Measurements from ENCODE around the gene RDH5. TPM values are rescaled to one million over a fixed set of nuclear protein-coding genes. Genes with fewer than 3 reads are reported as not detected.

RDH5 gene
- total RNA-seq, 1 donor from 2014 or later: 4.4 TPM

- H3K27ac Mint-ChIP-seq (ENCODE audit: unreplicated experiment): no peak overlapping the region
- no peak overlapping the region for H3K4me3 Mint-ChIP-seq (ENCODE audit: unreplicated experiment)
- TF ChIP-seq CTCF (IDR thresholded peaks at IDR 0.05; ENCODE audit: unreplicated experiment): no peak
- H3K36me3 Mint-ChIP-seq (ENCODE audit: low read depth, unreplicated experiment): no peaks in the 10 kb centered on the region
- no peak for DNase-seq (ENCODE audit: low spot score)
- H3K9me3 Mint-ChIP-seq (ENCODE audit: unreplicated experiment): no peaks in the 10 kb centered on the region
- no peaks in the 10 kb centered on the region for H3K4me1 Mint-ChIP-seq (ENCODE audit: unreplicated experiment)
- peaks cover 10% of the 10 kb centered on the region for H3K27me3 Mint-ChIP-seq (ENCODE audit: unreplicated experiment)
Observed at GRCh38 chr12:55688716-55689655, 31.2 kb upstream of the RDH5 start.

- TF ChIP-seq CTCF (IDR thresholded peaks at IDR 0.05; ENCODE audit: unreplicated experiment): no peak
- H3K27me3 Mint-ChIP-seq (ENCODE audit: unreplicated experiment): no peaks in the 10 kb centered on the region
- no peaks in the 10 kb centered on the region for H3K36me3 Mint-ChIP-seq (ENCODE audit: low read depth, unreplicated experiment)
- no peak overlapping the region for H3K27ac Mint-ChIP-seq (ENCODE audit: unreplicated experiment)
- no peak overlapping the region for H3K4me3 Mint-ChIP-seq (ENCODE audit: unreplicated experiment)
- DNase-seq (ENCODE audit: low spot score): no peak
- H3K9me3 Mint-ChIP-seq (ENCODE audit: unreplicated experiment): no peaks in the 10 kb centered on the region
- no peaks in the 10 kb centered on the region for H3K4me1 Mint-ChIP-seq (ENCODE audit: unreplicated experiment)
Observed at GRCh38 chr12:55692631-55693322, 27.4 kb upstream of the RDH5 start.

- Mint-ChIP-seq H3K9me3 (ENCODE audit: unreplicated experiment) (no peaks in the 10 kb centered on the region), H3K36me3 (ENCODE audit: low read depth, unreplicated experiment) (no peaks in the 10 kb centered on the region), H3K27me3 (ENCODE audit: unreplicated experiment) (no peaks in the 10 kb centered on the region), H3K4me1 (ENCODE audit: unreplicated experiment) (no peaks in the 10 kb centered on the region), H3K4me3 (ENCODE audit: unreplicated experiment) (no peak overlapping the region), H3K27ac (ENCODE audit: unreplicated experiment) (no peak overlapping the region)
- DNase-seq (ENCODE audit: low spot score): no peak
- no peak for TF ChIP-seq CTCF (IDR thresholded peaks at IDR 0.05; ENCODE audit: unreplicated experiment)
Observed at GRCh38 chr12:55693323-55694187, 26.6 kb upstream of the RDH5 start.

- no peak overlapping the region for H3K27ac Mint-ChIP-seq (ENCODE audit: unreplicated experiment)
- no peaks in the 10 kb centered on the region for H3K9me3 Mint-ChIP-seq (ENCODE audit: unreplicated experiment)
- no peak overlapping the region for H3K4me3 Mint-ChIP-seq (ENCODE audit: unreplicated experiment)
- TF ChIP-seq CTCF (IDR thresholded peaks at IDR 0.05; ENCODE audit: unreplicated experiment): no peak
- no peaks in the 10 kb centered on the region for H3K4me1 Mint-ChIP-seq (ENCODE audit: unreplicated experiment)
- no peak for DNase-seq (ENCODE audit: low spot score)
- H3K27me3 Mint-ChIP-seq (ENCODE audit: unreplicated experiment): no peaks in the 10 kb centered on the region
- no peaks in the 10 kb centered on the region for H3K36me3 Mint-ChIP-seq (ENCODE audit: low read depth, unreplicated experiment)
Observed at GRCh38 chr12:55694188-55694515, 26.0 kb upstream of the RDH5 start.
